HepG2 (cell line): ENCODE data around the gene GART.

Experiments used
- BCL3 ChIP-seq: sonication (generic); formaldehyde crosslinking; IDR thresholded peaks from 2 replicates; pipeline ENCODE4 v1.5.1; 2020; ENCODE audit warnings: mild to moderate bottlenecking, missing genetic modification reagents, moderate library complexity
- CREB3 ChIP-seq: sonication (generic); formaldehyde crosslinking; IDR thresholded peaks from 2 replicates; pipeline ENCODE4 v1.5.0; 2020; ENCODE audit warnings: missing genetic modification reagents
- TF ChIP-seq, protein P1 (sequence below): sonication (generic); formaldehyde crosslinking; IDR thresholded peaks from 2 replicates; pipeline ENCODE4 v1.5.0; 2020; ENCODE audit warnings: mild to moderate bottlenecking, missing genetic modification reagents, moderate library complexity

DNA sequence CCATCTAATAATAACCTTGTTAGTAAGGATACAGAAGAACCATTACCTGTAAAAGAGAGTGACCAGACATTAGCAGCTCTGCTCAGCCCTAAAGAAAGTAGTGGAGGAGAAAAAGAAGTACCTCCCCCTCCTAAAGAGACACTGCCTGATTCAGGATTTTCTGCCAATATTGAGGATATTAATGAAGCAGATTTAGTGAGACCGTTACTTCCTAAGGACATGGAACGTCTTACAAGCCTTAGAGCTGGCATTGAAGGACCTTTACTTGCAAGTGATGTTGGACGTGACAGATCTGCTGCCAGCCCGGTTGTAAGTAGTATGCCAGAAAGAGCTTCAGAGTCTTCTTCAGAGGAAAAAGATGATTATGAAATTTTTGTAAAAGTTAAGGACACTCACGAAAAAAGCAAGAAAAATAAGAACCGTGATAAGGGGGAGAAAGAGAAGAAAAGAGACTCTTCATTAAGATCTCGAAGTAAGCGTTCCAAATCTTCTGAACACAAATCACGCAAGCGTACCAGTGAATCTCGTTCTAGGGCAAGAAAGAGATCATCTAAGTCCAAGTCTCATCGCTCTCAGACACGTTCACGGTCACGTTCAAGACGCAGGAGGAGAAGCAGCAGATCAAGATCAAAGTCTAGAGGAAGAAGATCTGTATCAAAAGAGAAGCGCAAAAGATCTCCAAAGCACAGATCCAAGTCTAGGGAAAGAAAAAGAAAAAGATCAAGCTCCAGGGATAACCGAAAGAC lies 12.5 kb upstream of the GART start:
- TF ChIP-seq CREB3 (CRISPR knock-in tag) (no peak), BCL3 (no peak)
- TF ChIP-seq, protein P1, sequence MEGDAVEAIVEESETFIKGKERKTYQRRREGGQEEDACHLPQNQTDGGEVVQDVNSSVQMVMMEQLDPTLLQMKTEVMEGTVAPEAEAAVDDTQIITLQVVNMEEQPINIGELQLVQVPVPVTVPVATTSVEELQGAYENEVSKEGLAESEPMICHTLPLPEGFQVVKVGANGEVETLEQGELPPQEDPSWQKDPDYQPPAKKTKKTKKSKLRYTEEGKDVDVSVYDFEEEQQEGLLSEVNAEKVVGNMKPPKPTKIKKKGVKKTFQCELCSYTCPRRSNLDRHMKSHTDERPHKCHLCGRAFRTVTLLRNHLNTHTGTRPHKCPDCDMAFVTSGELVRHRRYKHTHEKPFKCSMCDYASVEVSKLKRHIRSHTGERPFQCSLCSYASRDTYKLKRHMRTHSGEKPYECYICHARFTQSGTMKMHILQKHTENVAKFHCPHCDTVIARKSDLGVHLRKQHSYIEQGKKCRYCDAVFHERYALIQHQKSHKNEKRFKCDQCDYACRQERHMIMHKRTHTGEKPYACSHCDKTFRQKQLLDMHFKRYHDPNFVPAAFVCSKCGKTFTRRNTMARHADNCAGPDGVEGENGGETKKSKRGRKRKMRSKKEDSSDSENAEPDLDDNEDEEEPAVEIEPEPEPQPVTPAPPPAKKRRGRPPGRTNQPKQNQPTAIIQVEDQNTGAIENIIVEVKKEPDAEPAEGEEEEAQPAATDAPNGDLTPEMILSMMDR (CRISPR knock-in tag) = no peak
